Astrocyte (in vitro differentiated cells and primary cell): ENCODE data around the gene TSHZ1. TPM values are rescaled to one million over a fixed set of nuclear protein-coding genes. Genes with fewer than 3 reads are reported as not detected.

ENCODE experiments used
- DNase-seq: peaks from one replicate; pipeline ENCODE4 v3.0.0-alpha.2; 2010; ENCODE audit warnings: low read depth
- FAIRE-seq: peaks from 2 replicates; lab custom pipeline; 2011; peaks lifted over from hg19 to GRCh38; lab: Jason Lieb, UNC
- H2AFZ ChIP-seq: 2 replicates; pipeline ENCODE4 v1.6.0; 2012; ENCODE audit warnings: low read depth, low read length, inconsistent platforms
- H3K27ac ChIP-seq: 2 replicates; pipeline ENCODE4 v1.5.1; 2011; ENCODE audit warnings: low read depth, low read length, inconsistent platforms
- H3K27me3 ChIP-seq: 2 replicates; pipeline ENCODE4 v1.6.0; 2011; ENCODE audit warnings: low read length, inconsistent platforms; ENCODE audit not compliant: insufficient read depth
- H3K36me3 ChIP-seq: 2 replicates; pipeline ENCODE4 v1.5.1; 2011; ENCODE audit warnings: low read length, inconsistent platforms; ENCODE audit not compliant: insufficient read depth
- H3K4me1 ChIP-seq: 2 replicates; pipeline ENCODE4 v1.5.1; 2011; ENCODE audit warnings: low read length, inconsistent platforms; ENCODE audit not compliant: insufficient read depth
- H3K4me2 ChIP-seq: 2 replicates; pipeline ENCODE4 v1.6.0; 2012; ENCODE audit warnings: low read length, inconsistent platforms
- H3K4me3 ChIP-seq: 2 replicates; pipeline ENCODE4 v1.5.1; 2011; ENCODE audit warnings: low read depth, mild to moderate bottlenecking, low read length, inconsistent platforms; ENCODE audit not compliant: insufficient read depth
- H3K79me2 ChIP-seq: 2 replicates; pipeline ENCODE4 v1.6.0; 2012; ENCODE audit warnings: mild to moderate bottlenecking, low read length, inconsistent platforms; ENCODE audit not compliant: insufficient read depth
- H3K9ac ChIP-seq: 2 replicates; pipeline ENCODE4 v1.6.0; 2012; ENCODE audit warnings: mild to moderate bottlenecking, low read length, inconsistent platforms
- H3K9me3 ChIP-seq: 2 replicates; pipeline ENCODE4 v1.5.1; 2012; ENCODE audit warnings: low read depth, mild to moderate bottlenecking, low read length, inconsistent platforms; ENCODE audit not compliant: insufficient read depth
- H4K20me1 ChIP-seq: 2 replicates; pipeline ENCODE4 v1.6.0; 2012; ENCODE audit warnings: low read length, inconsistent platforms; ENCODE audit not compliant: insufficient read depth
- H3K27ac Mint-ChIP-seq: one replicate; pipeline ENCODE4 v1.8.0; 2021; ENCODE audit warnings: mild to moderate bottlenecking, mixed read lengths; ENCODE audit not compliant: unreplicated experiment
- H3K27me3 Mint-ChIP-seq: one replicate; pipeline ENCODE4 v1.8.0; 2021; ENCODE audit warnings: low read depth, mixed read lengths; ENCODE audit not compliant: unreplicated experiment
- H3K36me3 Mint-ChIP-seq: one replicate; pipeline ENCODE4 v1.8.0; 2021; ENCODE audit warnings: low read depth, mixed read lengths; ENCODE audit not compliant: unreplicated experiment
- H3K4me1 Mint-ChIP-seq: one replicate; pipeline ENCODE4 v1.8.0; 2021; ENCODE audit warnings: low read depth, mixed read lengths; ENCODE audit not compliant: unreplicated experiment
- H3K4me3 Mint-ChIP-seq: one replicate; pipeline ENCODE4 v1.8.0; 2021; ENCODE audit warnings: mild to moderate bottlenecking, moderate library complexity, mixed read lengths; ENCODE audit not compliant: unreplicated experiment
- H3K9me3 Mint-ChIP-seq: one replicate; pipeline ENCODE4 v1.8.0; 2021; ENCODE audit warnings: mild to moderate bottlenecking, mixed read lengths; ENCODE audit not compliant: unreplicated experiment
- CTCF ChIP-seq: IDR thresholded peaks from 2 replicates; pipeline ENCODE4 v1.5.1; 2011; ENCODE audit warnings: low read depth, mild to moderate bottlenecking, inconsistent platforms, low read length, moderate library complexity; ENCODE audit not compliant: insufficient read depth
- EZH2 ChIP-seq: IDR thresholded peaks from 2 replicates; pipeline ENCODE4 v1.6.1; 2012; ENCODE audit warnings: mild to moderate bottlenecking, low read length, inconsistent platforms; ENCODE audit not compliant: insufficient read depth
- total RNA-seq: library from RNA; stranded (reverse); gene quantifications from 2 replicates; pipeline ENCODE4 v1.2.1, GENCODE V29; 2021

Gene TSHZ1
- total RNA-seq, 1 donor from 2014 or later: 2.9 TPM

- Mint-ChIP-seq H3K27ac (no peak overlapping the region), H3K9me3 (no peaks in the 10 kb centered on the region), H3K27me3 (peaks cover 5% of the 10 kb centered on the region), H3K36me3 (no peaks in the 10 kb centered on the region), H3K4me1 (no peaks in the 10 kb centered on the region), H3K4me3 (no peak overlapping the region)
- H3K4me2 ChIP-seq: no peak overlapping the region
- no peak overlapping the region for H3K9ac ChIP-seq
- FAIRE-seq (no peak), DNase-seq (no peak)
- no peaks in the 10 kb centered on the region for H3K79me2 ChIP-seq
- TF ChIP-seq EZH2 (no peak), CTCF (no peak)
- H2AFZ ChIP-seq: no peak overlapping the region
- H3K27me3 ChIP-seq: no peaks in the 10 kb centered on the region
- H4K20me1 ChIP-seq: no peaks in the 10 kb centered on the region
- H3K4me1 ChIP-seq: no peaks in the 10 kb centered on the region
- no peak overlapping the region for H3K27ac ChIP-seq
- no peaks in the 10 kb centered on the region for H3K36me3 ChIP-seq
- H3K4me3 ChIP-seq: no peak overlapping the region
- no peaks in the 10 kb centered on the region for H3K9me3 ChIP-seq
Measured at GRCh38 chr18:75317703-75318102, 107.1 kb downstream of the TSHZ1 start.

GRCh38 chr18:75319905-75320304, 109.3 kb downstream of the TSHZ1 start:
- Histone ChIP-seq H3K9ac (no peak overlapping the region), H3K4me1 (no peaks in the 10 kb centered on the region), H3K9me3 (no peaks in the 10 kb centered on the region), H3K27ac (no peak overlapping the region), H3K4me3 (no peak overlapping the region), H4K20me1 (no peaks in the 10 kb centered on the region), H3K27me3 (no peaks in the 10 kb centered on the region), H3K36me3 (no peaks in the 10 kb centered on the region), H2AFZ (no peak overlapping the region), H3K79me2 (no peaks in the 10 kb centered on the region), H3K4me2 (no peak overlapping the region)
- H3K27me3 Mint-ChIP-seq: peaks cover 8% of the 10 kb centered on the region
- no peaks in the 10 kb centered on the region for H3K9me3 Mint-ChIP-seq
- no peak for DNase-seq
- H3K36me3 Mint-ChIP-seq: no peaks in the 10 kb centered on the region
- no peaks in the 10 kb centered on the region for H3K4me1 Mint-ChIP-seq
- no peak for TF ChIP-seq EZH2
- no peak for TF ChIP-seq CTCF
- H3K27ac Mint-ChIP-seq: no peak overlapping the region
- no peak overlapping the region for H3K4me3 Mint-ChIP-seq
- no peak for FAIRE-seq

GRCh38 chr18:75320506-75320905, 109.9 kb downstream of the TSHZ1 start:
- H3K36me3 Mint-ChIP-seq: no peaks in the 10 kb centered on the region
- no peak overlapping the region for H3K27ac ChIP-seq
- H3K9me3 Mint-ChIP-seq: peaks cover 4% of the 10 kb centered on the region
- no peaks in the 10 kb centered on the region for H3K36me3 ChIP-seq
- no peaks in the 10 kb centered on the region for H3K4me1 ChIP-seq
- no peak overlapping the region for H3K27ac Mint-ChIP-seq
- no peak overlapping the region for H3K4me2 ChIP-seq
- TF ChIP-seq EZH2: no peak
- TF ChIP-seq CTCF: no peak
- no peak overlapping the region for H3K4me3 ChIP-seq
- no peaks in the 10 kb centered on the region for H3K27me3 ChIP-seq
- H4K20me1 ChIP-seq: no peaks in the 10 kb centered on the region
- H3K4me1 Mint-ChIP-seq: no peaks in the 10 kb centered on the region
- peaks cover 8% of the 10 kb centered on the region for H3K27me3 Mint-ChIP-seq
- DNase-seq: no peak
- H2AFZ ChIP-seq: no peak overlapping the region
- H3K79me2 ChIP-seq: no peaks in the 10 kb centered on the region
- no peak for FAIRE-seq
- no peaks in the 10 kb centered on the region for H3K9me3 ChIP-seq
- H3K4me3 Mint-ChIP-seq: no peak overlapping the region
- no peak overlapping the region for H3K9ac ChIP-seq
